C1 segment of cervical spinal cord (tissue), 14 donors: ENCODE data around the gene NCAM1.

Source experiments
- DNase-seq, 14 donors: peaks; one replicate each; lab custom pipeline; 2025; lab: John Stamatoyannopoulos, UW

NCAM1 gene

GRCh38 chr11:113248702-113249490 is 287.7 kb downstream of the NCAM1 start:
- DNase-seq: no peak

GRCh38 chr11:113249491-113249763 is 288.2 kb downstream of the NCAM1 start:
- no peak for DNase-seq

- no peak for DNase-seq
These were observed 288.6 kb downstream of the NCAM1 start for GRCh38 chr11:113249786-113250185.

- DNase-seq: no peak
These were observed 290.1 kb downstream of the NCAM1 start for GRCh38 chr11:113251281-113251680.

GRCh38 chr11:113253406-113253805 is 292.2 kb downstream of the NCAM1 start:
- DNase-seq: no peak

- no peak for DNase-seq
These were observed 293.9 kb downstream of the NCAM1 start for GRCh38 chr11:113255096-113255495.

- DNase-seq: no peak
These were observed 294.5 kb downstream of the NCAM1 start for GRCh38 chr11:113255741-113256140.

GRCh38 chr11:113256431-113257202 is 295.4 kb downstream of the NCAM1 start:
- DNase-seq: no peak

GRCh38 chr11:113260096-113260425 is 298.8 kb downstream of the NCAM1 start:
- no peak for DNase-seq

- no peak for DNase-seq
These were observed 299.3 kb downstream of the NCAM1 start for GRCh38 chr11:113260541-113260940.

- DNase-seq: no peak
These were observed 300.7 kb downstream of the NCAM1 start for GRCh38 chr11:113261709-113262475.

- DNase-seq: no peak
These were observed 301.4 kb downstream of the NCAM1 start for GRCh38 chr11:113262594-113262993.

GRCh38 chr11:113263458-113264259 is 302.4 kb downstream of the NCAM1 start:
- no peak for DNase-seq

GRCh38 chr11:113265362-113265761 is 304.1 kb downstream of the NCAM1 start:
- no peak for DNase-seq

GRCh38 chr11:113267493-113267892 is 306.3 kb downstream of the NCAM1 start:
- DNase-seq: peak in 8 of 14 donors; percentile 13 to 72 (median 44)

GRCh38 chr11:113269096-113269495 is 307.9 kb downstream of the NCAM1 start:
- no peak for DNase-seq

- DNase-seq: no peak
These were observed 308.4 kb downstream of the NCAM1 start for GRCh38 chr11:113269636-113270035.

- no peak for DNase-seq
These were observed 308.9 kb downstream of the NCAM1 start for GRCh38 chr11:113270080-113270479.

- DNase-seq: no peak
These were observed 310.5 kb downstream of the NCAM1 start for GRCh38 chr11:113271551-113272245.

GRCh38 chr11:113272281-113272680 is 311.1 kb downstream of the NCAM1 start:
- no peak for DNase-seq
